Measurements from ENCODE around the gene XRCC1.
"Not testable (repeated sequence)": the region's sequence is repeated elsewhere in the genome, so short reads cannot be mapped to it uniquely, and the experiment has no call there.

The XRCC1 gene

GRCh38 chr19:43572171-43572588, 3.1 kb downstream of the XRCC1 start:
- no peak for DNase-seq

- no peak for DNase-seq
Measured at GRCh38 chr19:43570174-43570791, 5.0 kb downstream of the XRCC1 start.

GRCh38 chr19:43569657-43570056, 5.7 kb downstream of the XRCC1 start:
- DNase-seq: no peak

- no peak for DNase-seq
Measured at GRCh38 chr19:43564800-43565199, 10.5 kb downstream of the XRCC1 start.

GRCh38 chr19:43563816-43564457, 11.4 kb downstream of the XRCC1 start:
- no peak for DNase-seq

GRCh38 chr19:43562698-43563241, 12.6 kb downstream of the XRCC1 start:
- peak; percentile 99 for DNase-seq

- no peak for DNase-seq
Measured at GRCh38 chr19:43562226-43562697, 13.1 kb downstream of the XRCC1 start.

GRCh38 chr19:43561139-43561970, 14.0 kb downstream of the XRCC1 start:
- DNase-seq: no peak

- no peak for DNase-seq
Measured at GRCh38 chr19:43560687-43561086, 14.6 kb downstream of the XRCC1 start.

GRCh38 chr19:43555185-43555770, 20.0 kb downstream of the XRCC1 start:
- DNase-seq: peak; percentile 61 to 75

- no peak for DNase-seq
Measured at GRCh38 chr19:43554317-43554895, 20.9 kb downstream of the XRCC1 start.

- no peak for DNase-seq
Measured at GRCh38 chr19:43553656-43554055, 21.7 kb downstream of the XRCC1 start.

- DNase-seq: no peak
Measured at GRCh38 chr19:43552616-43553015, 22.7 kb downstream of the XRCC1 start.

- DNase-seq: no peak
Measured at GRCh38 chr19:43552198-43552450, 23.2 kb downstream of the XRCC1 start.

GRCh38 chr19:43551399-43552197, 23.7 kb downstream of the XRCC1 start:
- no peak for DNase-seq

GRCh38 chr19:43548706-43549105, 26.6 kb downstream of the XRCC1 start:
- DNase-seq: no peak

GRCh38 chr19:43547926-43548325, 27.4 kb downstream of the XRCC1 start:
- DNase-seq: not testable (repeated sequence)

- DNase-seq: no peak
Measured at GRCh38 chr19:43546581-43546980, 28.7 kb downstream of the XRCC1 start.

GRCh38 chr19:43545981-43546380, 29.3 kb downstream of the XRCC1 start:
- DNase-seq: no peak

- no peak for DNase-seq
Measured at GRCh38 chr19:43545276-43545675, 30.1 kb downstream of the XRCC1 start.

- DNase-seq: no peak
Measured at GRCh38 chr19:43544077-43544476, 31.2 kb downstream of the XRCC1 start.

Data from AML-193 (cell line).